K562 (cell line): ENCODE data around the gene F12. TPM values are rescaled to one million over a fixed set of nuclear protein-coding genes. Genes with fewer than 3 reads are reported as not detected.

ENCODE experiments used
- E2F6 ChIP-seq, 2 experiments: IDR thresholded peaks; 2 replicates each; pipeline ENCODE4 v1.6.1; 2011; ENCODE audit warnings: borderline replicate concordance in 1 of 2, control low read depth in 1 of 2, low read depth in 1 of 2, low read length in 1 of 2, mild to moderate bottlenecking in 1 of 2, mixed read lengths in 1 of 2, moderate library complexity in 1 of 2; ENCODE audit not compliant: insufficient read depth in 1 of 2, insufficient read length in 1 of 2, poor library complexity in 1 of 2, severe bottlenecking in 1 of 2; ENCODE audit errors: extremely low read depth in 1 of 2
- ESRRB ChIP-seq: fragments of 250-450 bp; sonication (Bioruptor Pico); IDR thresholded peaks from 2 replicates; pipeline ENCODE4 v1.5.0; 2020; ENCODE audit warnings: mild to moderate bottlenecking, moderate library complexity, borderline replicate concordance
- HDAC3 ChIP-seq: fragments of 450-650 bp; IDR thresholded peaks from 2 replicates; pipeline ENCODE4 v1.6.1; 2018; ENCODE audit warnings: borderline replicate concordance, mild to moderate bottlenecking, moderate library complexity; ENCODE audit not compliant: partially characterized antibody
- HNRNPH1 ChIP-seq: fragments of 200-400 bp; formaldehyde crosslinking; optimal IDR thresholded peaks from 2 replicates; pipeline ENCODE3; 2017; ENCODE audit warnings: low read depth, mild to moderate bottlenecking, low read length, moderate library complexity
- L3MBTL2 ChIP-seq: fragments of 450-650 bp; IDR thresholded peaks from 2 replicates; pipeline ENCODE4 v1.6.1; 2016; ENCODE audit warnings: mild to moderate bottlenecking, moderate library complexity
- NR2C2 ChIP-seq, 2 experiments: fragments of 200-800 bp in 1 of 2; sonication (Bioruptor generic) in 1 of 2; sonication (generic) in 1 of 2; formaldehyde crosslinking in 1 of 2; IDR thresholded peaks; 2 replicates each; pipeline versions ENCODE4 v1.6.1 to v1.8.0; 2016 to 2022; ENCODE audit warnings: mild to moderate bottlenecking in 1 of 2, missing compliant biosample characterization in 1 of 2, missing genetic modification characterization in 1 of 2, missing genetic modification reagents in 1 of 2
- PHB ChIP-seq: fragments of 250-450 bp; sonication (Bioruptor Pico); IDR thresholded peaks from 2 replicates; pipeline ENCODE4 v1.5.0; 2021
- RBM39 ChIP-seq: fragments of 200-400 bp; formaldehyde crosslinking; optimal IDR thresholded peaks from 2 replicates; pipeline ENCODE3; 2018; ENCODE audit warnings: low read depth, low read length
- SLC30A9 ChIP-seq: fragments of 250-450 bp; sonication (Bioruptor Pico); IDR thresholded peaks from 2 replicates; pipeline ENCODE4 v1.8.0; 2022; ENCODE audit warnings: mild to moderate bottlenecking, moderate library complexity
- SRSF1 ChIP-seq: fragments of 200-400 bp; formaldehyde crosslinking; IDR thresholded peaks from 2 replicates; pipeline ENCODE4 v1.6.1; 2017; ENCODE audit warnings: mild to moderate bottlenecking, low read depth, low read length, moderate library complexity
- TBL1XR1 ChIP-seq, 2 experiments: IDR thresholded peaks; 2 replicates each; pipeline ENCODE4 v1.6.1; 2012; ENCODE audit warnings: improper control_type of control experiment in 2 of 2, low read length in 2 of 2, mild to moderate bottlenecking in 1 of 2
- VEZF1 ChIP-seq: fragments of 200-800 bp; sonication (Bioruptor generic); IDR thresholded peaks from 2 replicates; pipeline ENCODE4 v1.6.1; 2017; ENCODE audit warnings: missing genetic modification characterization, missing compliant biosample characterization
- XRCC5 ChIP-seq: fragments of 200-400 bp; formaldehyde crosslinking; IDR thresholded peaks from 2 replicates; pipeline ENCODE4 v1.6.1; 2017; ENCODE audit warnings: low read depth, mild to moderate bottlenecking, low read length
- ZNF589 ChIP-seq: fragments of 200-800 bp; sonication (Bioruptor generic); IDR thresholded peaks from 2 replicates; pipeline ENCODE4 v1.6.1; 2016; ENCODE audit warnings: low read depth, missing genetic modification characterization, missing compliant biosample characterization
- ZNF592 ChIP-seq: fragments of 450-650 bp; IDR thresholded peaks from 2 replicates; pipeline ENCODE4 v1.6.1; 2017; ENCODE audit warnings: antibody characterized with exemption, mild to moderate bottlenecking
- ZNF707 ChIP-seq: fragments of 250-450 bp; sonication (Bioruptor Pico); conservative IDR thresholded peaks from 2 replicates; pipeline ENCODE4 v1.8.0; 2022; ENCODE audit warnings: inconsistent platforms, mild to moderate bottlenecking, moderate library complexity
- polyA plus RNA-seq, 8 experiments: library from polyadenylated mRNA; depleted of rRNA in 4 of 8; stranded (reverse) in 5 of 8; unstranded in 3 of 8; fragments of >200 nt; fragmentation: Nextera tagmentation in 2 of 8; fragmentation: Illumina TruSeq in 1 of 8; extraction: Ambion mirVana in 2 of 8; extraction: Trizol in 1 of 8; gene quantifications; 2 replicates each; pipeline versions ENCODE4 v1.2.1 to v1.2.3, GENCODE V29; 2011 to 2014; ENCODE audit warnings: inconsistent platforms in 1 of 8, missing spikeins in 1 of 8
- total RNA-seq, 7 experiments: library from RNA; depleted of rRNA in 6 of 7; stranded (reverse); fragments of >200 nt in 6 of 7; fragmentation: Illumina TruSeq in 2 of 7; extraction: Trizol in 2 of 7; gene quantifications; 2 replicates each; pipeline versions ENCODE4 v1.2.1 to v1.2.3, GENCODE V29; 2011 to 2021; ENCODE audit warnings: low replicate concordance in 1 of 7
- TF ChIP-seq, protein P1 (sequence below): fragments of 250-450 bp; sonication (Bioruptor Pico); IDR thresholded peaks from 2 replicates; pipeline ENCODE4 v1.4.0; 2020; ENCODE audit warnings: borderline replicate concordance

Gene F12
- total and polyA plus RNA-seq, 9 of the 15 experiments (the other 6 are each of a cell fraction or from before 2014, with no cell fraction given), result 0.59 to 18.3 (median 3.6) TPM

DNA sequence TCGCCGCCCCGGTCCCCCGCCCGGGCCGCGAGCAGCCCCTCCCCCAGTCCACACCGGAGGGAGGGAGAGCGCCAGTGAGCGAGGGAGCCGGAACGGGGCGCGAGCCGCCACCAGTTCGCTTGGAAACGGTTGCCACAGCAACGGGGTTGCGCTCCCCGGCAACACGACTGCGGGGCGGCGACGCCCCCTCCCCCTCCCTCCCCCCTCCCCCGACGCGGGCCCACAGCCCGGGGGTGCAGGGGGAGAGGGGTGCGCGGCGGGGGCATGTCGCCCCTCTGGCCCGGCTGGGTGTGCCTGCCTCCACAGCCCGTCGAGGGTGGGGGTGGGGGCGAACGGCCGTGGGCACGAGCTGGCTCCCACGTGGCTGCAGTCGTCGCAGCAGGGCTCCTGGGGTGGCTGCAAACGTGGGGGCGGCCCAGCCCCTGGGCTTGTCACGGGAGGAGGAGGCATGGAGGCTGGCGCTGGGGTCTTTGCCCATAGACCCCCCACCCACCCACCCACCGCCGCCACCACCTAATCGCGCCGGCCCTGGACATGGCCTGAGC lies 37.8 kb upstream of the F12 start (continued):
- TF ChIP-seq E2F6 (IDR thresholded peaks at IDR 0.05; ENCODE audit: borderline replicate concordance in 1 of 2, extremely low read depth in 1 of 2, insufficient read depth in 1 of 2, insufficient read length in 1 of 2, low read depth in 1 of 2, low read length in 1 of 2, poor library complexity in 1 of 2, severe bottlenecking in 1 of 2) (peak in 1 of 2 experiments; percentile 70), SLC30A9 (CRISPR knock-in tag) (no peak), HNRNPH1 (peak; percentile 45), ZNF589 (CRISPR knock-in tag) (no peak), ZNF592 (0 out of 2 replicates have a peak, but pooled peaks have one; percentile 2), RBM39 (peak; percentile 3), HDAC3 (no peak), VEZF1 (peak; percentile 60), XRCC5 (no peak), L3MBTL2 (no peak), PHB (CRISPR knock-in tag) (no peak), SRSF1 (peak; percentile 50; the same call in 1 of the 2 replicates), ZNF707 (CRISPR knock-in tag) (no peak), NR2C2 (CRISPR knock-in tag; IDR thresholded peaks at IDR 0.05) (0 out of 2 replicates have a peak, but pooled peaks have one; percentile 34), NR2C2 (tag; IDR thresholded peaks at IDR 0.05) (no peak), TBL1XR1 (IDR thresholded peaks at IDR 0.05; ENCODE audit: low read length in 2 of 2) (no peak), ESRRB (CRISPR knock-in tag) (no peak)
- TF ChIP-seq, protein P1, sequence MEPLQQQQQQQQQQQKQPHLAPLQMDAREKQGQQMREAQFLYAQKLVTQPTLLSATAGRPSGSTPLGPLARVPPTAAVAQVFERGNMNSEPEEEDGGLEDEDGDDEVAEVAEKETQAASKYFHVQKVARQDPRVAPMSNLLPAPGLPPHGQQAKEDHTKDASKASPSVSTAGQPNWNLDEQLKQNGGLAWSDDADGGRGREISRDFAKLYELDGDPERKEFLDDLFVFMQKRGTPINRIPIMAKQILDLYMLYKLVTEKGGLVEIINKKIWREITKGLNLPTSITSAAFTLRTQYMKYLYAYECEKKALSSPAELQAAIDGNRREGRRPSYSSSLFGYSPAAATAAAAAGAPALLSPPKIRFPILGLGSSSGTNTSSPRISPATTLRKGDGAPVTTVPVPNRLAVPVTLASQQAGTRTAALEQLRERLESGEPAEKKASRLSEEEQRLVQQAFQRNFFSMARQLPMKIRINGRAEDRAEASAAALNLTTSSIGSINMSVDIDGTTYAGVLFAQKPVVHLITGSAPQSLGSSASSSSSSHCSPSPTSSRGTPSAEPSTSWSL (CRISPR knock-in tag), result no peak
